Left forelimb (tissue), 1 donor: ENCODE data around the gene RNF182.
"Not testable (repeated sequence)": the region's sequence is repeated elsewhere in the genome, so short reads cannot be mapped to it uniquely, and the experiment has no call there.

Experiments
- DNase-seq: peaks from one replicate; pipeline ENCODE4 v3.0.0-alpha.2; 2018; ENCODE audit warnings: low spot score

RNF182 gene

DNA sequence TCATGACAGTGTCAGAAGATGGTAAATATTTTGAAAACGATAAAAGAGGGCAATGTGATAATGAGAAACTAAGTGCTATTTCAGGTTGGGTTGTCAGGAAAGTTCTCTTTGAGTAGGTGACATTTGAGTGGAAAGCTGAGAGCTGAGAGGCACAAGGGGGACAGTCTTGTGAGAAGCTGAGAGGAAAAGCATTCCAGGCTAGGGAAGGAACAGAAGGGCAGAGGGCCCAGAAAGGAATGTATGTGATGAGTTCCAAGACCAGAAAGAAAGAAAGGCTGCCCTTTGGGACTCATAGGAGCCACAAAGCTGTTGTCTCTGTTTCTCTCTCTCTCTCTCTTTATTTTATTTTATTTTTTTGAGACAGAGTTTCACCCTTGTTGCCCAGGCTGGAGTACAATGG lies 7.6 kb upstream of the RNF182 start:
- no peak for DNase-seq

DNA sequence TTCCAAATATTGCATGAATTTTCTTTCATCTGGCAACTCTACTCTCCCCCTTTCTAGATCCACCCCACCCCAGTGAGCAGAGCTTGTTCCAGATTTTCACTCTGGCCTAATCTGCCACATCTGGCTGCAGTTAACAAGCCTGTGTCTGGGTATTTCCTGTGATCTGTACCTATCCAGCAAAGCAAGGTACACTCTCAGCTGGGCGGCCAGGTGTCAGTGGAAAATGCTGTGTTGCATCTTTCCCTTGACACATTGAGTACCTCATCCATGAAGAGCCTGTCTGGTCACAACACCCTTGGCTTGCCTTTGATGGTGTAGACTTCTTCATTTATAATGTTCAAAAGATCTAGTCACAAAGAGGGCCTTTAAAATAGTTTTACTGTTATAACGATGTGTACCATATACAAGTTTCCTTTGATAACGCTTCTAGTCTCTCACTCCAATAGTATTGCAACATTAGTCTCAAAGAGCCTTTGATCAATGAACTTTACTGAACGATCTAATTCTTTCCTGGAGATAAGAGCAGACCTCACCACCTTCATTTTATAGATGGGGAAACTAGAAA lies 6.0 kb upstream of the RNF182 start:
- DNase-seq: no peak

DNA sequence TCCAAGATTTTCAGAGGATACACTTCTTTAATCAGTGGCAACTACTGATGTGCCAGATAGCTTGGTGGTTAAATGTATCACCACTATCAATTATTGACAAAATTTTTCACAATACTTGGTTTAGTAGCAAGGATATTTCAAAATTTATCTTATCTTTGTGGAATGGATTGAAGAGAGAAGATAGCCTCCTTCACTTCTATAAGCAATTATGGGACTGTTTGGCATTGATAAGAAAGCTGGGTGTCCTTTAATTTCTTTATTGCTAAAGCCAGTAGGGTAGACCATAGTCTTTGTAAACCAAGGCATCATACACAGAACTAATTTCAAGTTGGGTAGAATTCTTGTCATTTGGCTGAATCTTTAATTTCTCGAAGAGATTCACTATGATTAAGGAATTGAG lies 4.9 kb upstream of the RNF182 start:
- no peak for DNase-seq

DNA sequence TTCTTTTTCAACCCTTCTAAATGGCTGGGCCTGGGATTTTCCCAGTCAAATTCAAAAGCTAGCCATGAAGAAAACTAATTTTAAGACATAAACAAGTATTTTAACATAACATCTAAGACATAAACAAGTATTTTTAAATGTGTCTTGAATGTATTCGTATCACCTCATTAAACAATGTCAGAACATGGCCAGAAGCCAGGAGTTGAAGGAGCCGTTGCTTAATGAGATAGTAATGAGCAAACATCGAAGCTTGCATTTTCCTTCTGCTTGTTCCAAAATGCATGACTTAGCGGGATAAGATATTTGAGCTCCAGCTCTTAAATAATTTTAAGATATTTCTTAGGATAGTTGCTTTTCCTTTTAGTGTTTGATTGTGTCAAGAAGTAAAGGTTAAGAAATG lies 4.2 kb upstream of the RNF182 start:
- no peak for DNase-seq

DNA sequence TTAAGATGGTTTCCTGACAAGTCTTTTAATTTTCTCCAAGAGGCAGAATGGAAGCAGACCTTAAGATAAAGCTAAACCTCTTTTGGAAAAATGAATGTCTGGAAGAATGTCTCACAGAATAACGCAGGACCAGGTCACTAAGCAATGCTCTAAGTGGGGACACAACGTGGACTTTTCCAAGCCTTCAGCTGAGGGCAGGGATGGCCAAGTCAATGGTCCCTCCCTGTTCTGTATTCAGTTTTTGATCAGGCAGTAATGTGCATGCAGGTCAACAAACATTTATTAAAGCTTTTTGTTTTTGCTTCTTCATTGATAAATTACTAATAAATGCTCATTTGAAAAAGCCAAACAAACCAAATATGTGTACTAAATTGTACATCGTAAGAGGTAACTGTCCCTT lies 2.0 kb upstream of the RNF182 start:
- DNase-seq: no peak

DNA sequence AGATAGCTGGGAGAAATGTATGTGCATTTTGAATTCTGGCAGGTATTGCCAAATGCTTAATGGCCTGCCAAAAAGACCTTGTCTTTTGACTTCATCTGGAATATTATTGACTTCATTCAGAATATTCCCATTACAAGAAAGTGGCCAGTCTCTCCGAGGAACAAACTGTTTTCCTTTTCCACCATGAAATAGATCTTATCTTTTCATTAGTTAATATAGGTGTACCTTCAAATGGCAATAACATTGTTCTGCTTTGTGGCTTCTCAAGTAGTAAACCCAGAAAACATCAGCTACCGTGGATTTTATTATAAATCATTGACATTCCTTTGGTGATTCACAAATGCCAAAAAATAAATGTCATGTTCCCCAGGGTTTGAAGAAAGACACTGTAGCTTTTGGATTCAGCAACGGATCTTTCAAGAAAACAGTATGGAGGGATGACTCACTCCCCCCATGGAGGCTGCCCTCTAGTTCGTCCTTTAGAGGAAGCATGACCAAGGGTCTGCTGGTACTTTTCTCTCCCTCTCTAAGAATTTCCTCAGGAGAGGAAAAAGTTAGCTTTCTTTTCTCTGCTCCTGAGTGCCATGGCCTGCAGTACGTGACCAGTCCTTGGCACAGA lies 1.1 kb upstream of the RNF182 start:
- DNase-seq: no peak

DNA sequence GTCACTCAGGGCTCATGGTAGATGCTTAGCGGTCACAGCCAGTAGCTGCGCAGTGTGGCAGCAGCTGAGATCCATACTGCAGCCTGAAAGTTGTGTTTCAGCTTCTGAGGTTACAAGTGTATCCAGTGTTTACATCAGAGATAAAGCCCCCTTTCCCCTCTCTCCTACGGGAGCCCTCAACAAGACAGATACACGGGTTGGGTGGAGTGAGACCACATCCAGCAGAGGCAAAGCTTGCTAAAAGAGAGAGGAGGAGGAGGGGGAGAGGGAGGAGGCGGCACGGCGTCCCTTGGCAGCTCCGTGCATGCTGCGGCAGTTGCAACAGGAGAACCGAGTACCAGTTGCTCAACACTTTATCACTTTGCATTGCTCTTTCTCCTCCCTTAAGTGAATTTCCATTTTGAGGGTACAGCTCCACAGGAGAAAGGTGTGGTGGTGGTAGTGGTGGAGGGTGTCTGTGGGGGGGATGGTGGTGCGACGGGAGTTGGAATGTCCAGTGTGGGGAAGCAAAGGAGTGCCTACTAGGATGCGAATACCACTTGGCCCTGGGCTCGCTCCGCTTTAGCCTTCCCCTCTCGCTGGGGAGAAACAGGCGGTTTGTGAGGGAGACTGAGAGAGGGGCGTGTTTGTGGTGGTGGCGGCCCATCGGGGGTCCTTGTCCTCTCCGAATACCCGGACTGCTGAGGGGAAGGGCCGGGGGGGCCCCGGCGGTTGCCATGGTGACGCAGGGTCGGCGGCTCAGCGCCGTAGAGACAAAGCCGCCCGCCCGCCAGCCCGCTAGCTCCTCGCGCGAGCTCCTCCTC lies 405 bp upstream of the RNF182 start:
- peak; percentile 75 for DNase-seq

DNA sequence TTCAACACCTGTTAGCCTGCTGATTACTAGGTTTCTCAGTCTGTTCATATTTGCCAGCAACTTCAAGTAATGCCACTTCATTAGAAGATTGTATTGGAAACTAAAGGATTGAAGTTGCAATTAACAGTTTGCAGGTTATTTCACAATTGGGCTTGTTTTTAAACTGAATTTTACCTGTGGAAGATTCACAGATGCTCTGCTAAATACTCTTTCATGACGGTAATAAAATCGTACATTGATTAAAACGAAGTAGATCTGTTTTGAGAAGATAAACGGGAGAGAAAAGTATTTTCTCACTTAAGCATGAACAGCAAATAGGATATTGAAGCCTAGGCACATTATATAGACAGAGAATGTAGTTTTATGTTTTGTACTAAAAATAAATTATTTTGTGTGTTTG lies 1.6 kb downstream of the RNF182 start:
- DNase-seq: no peak

DNA sequence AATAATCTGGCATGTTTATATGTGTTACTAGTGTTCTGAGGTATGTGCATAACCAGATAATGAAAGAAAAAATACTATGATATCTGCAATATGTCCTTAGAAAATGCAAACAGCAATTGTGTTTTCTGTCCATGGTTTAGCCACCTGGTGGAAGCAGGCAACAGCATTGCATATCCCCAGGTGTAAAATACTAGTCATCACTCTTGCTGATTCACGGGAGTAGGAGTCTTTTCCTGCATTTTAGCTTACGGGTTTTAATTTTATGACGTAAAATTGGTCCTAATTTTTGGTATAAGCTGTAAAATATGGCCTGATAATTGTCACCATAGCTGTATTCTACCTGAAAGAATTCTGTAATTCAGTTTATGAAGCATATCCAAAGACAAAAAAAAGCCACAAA lies 2.5 kb downstream of the RNF182 start:
- DNase-seq: no peak

DNA sequence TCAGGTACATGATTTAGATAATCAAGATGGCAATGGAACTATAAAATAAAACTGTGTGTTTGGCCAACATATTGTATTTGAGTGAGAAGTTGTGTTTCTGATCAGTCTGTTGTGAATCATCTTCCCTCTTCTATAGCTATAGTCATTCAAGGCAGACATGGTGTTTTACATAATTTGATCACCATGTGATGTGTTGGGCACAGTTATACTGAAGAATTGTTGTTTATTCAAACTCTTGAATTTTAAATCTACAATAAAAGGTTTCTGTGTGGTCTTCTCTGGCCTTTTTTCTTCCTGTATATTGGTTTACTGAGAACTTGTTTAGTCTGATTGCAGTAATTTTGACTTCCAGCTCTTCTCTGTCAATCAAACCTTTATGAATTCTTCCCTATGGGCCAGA lies 4.4 kb downstream of the RNF182 start:
- no peak for DNase-seq

DNA sequence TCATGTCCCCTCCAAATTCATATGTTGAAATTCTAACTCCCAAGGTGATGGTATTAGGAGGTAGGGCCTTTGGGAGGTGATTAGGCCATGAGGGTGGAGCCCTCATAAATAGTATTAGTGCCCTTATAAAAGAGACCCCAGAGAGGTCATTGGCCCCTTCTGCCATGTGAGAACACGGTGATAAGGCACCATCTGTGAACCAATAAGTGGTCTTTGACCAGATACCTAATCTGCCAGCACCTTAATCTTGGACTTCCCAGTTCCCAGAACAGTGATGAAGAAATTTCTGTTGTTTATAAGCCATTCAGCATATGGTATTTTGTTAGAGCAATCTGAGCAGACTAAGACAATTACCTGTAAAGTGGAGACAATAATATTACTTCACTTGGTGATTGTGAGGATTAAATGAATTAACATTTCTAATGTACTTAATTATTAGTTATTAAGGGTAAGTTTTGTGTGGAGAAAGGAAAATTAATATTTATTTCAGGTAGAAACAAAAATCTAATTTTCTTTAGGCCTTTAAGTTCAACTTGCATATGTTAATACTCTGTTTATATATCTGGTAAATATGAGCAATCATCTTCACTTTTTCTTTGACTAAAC lies 7.1 kb downstream of the RNF182 start:
- DNase-seq: no peak

DNA sequence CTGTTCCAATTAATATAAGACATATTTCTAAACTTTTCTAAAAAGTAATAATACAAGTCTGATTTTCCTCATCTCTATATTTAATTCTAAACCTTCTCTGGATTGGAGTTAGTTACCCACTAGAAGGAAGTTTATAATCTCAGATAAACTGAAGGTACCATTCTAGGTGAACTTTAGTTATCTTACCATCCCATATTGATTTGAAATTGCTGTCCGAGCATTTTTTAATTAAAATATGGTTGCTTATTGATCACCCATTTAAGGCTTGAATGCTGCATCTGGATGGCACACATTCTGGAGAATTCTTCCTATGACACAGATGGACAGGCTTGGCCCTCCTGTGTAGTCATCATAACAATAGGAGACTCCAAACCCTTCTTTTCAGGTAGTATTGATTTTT lies 8.0 kb downstream of the RNF182 start:
- no peak for DNase-seq

DNA sequence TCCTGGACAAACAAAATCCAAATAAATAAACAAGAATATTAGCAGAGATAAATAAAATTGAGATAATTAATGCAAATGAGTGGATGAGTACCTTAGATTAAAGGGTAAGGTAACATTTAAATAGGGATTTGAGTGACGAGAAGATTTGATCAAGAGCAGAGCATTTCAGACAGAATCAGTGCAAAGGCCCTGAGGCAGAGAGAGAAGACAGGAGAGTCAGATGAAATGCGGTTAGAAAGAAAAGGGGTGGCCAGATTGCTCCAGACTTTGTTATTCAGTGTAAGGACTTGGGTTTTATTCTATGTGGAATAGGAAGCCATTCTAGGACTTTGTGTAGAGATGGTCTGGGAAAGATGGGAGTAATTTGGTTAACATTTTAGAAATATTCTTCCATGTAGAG lies 10.0 kb downstream of the RNF182 start:
- no peak for DNase-seq

DNA sequence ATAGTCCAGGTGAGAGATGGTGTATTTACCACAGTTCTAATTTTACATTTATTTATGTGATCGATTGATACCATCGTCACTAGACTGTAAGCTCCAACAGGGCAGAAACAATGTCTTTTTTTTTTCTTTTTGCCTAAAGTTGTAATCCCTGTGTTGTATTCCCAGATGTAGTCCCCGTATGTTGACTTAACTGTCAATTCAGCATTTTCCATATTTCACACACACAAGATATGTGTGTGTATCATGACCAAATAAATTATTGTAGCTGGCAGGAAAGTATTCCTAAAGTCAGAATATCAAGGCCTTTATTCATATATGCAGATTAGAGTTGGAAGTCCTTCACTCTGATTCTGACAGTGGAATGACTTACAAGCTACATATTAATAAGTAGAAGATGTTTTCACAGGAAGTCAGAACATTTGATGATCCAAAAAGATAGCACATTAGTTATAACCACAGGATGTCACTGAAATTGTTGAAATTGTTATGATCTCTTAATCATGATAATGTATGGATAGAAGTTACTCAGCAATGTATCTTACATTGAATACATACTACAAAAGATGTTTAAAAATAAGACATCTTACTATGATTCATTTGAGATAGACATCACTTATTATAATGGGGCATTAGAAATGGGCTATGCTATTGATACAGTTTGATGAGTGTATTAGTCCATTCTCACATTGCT lies 10.6 kb downstream of the RNF182 start:
- no peak for DNase-seq

DNA sequence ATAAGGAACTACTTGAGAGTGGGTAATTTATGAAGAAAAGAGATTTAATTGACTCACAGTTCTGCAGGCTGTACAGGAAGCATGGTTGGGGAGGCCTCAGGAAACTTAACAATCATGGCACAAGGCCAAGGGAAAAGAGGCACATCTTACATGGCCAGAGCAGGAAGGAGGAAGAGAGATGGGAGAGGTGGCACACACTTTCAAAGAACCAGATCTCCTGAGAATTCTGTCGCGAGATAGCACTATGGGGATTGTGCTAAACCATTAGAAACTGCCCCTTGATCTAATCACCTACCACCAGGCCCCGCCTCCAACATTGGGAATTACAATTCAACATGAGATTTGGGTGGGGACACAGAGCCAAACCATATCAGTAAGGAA lies 11.1 kb downstream of the RNF182 start:
- DNase-seq: not testable (repeated sequence)

DNA sequence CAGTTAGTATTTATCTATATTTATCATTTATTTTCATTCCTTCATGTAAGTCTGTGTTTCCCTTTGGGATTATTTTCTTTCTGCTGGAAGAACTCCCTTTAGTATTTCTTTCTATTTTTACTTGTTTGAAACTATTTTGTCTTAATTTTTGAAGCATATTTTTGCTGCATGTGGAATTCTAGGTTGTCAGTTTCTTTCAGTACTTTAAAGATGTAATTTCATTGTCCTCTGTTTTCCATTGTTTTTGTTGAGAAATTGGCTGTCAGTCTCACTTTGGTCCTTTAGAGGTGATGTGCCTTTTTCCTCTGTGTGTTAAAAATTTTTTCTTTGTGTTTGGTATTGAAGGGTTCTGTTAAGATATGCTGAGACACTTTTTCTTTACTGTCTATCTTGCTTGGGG lies 17.1 kb downstream of the RNF182 start:
- no peak for DNase-seq

DNA sequence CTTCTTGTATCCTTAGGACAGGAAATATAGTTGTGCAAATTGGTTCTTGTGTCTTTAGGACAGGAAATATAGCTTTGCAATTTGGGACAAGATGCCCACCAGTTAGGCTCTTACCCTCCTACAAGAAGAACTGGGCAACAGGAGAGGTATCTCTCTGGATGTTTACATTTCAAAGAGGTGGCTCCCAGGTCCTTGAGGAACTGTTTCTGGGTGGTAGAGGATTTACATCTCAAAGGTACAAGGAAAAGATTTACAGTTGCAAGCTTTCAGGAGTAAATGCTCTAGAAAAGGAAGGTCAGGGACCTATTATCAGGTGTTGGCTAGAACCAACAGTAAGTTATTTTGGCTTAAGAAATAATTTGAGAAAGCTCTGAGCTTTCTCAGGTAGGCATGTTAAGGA lies 19.2 kb downstream of the RNF182 start:
- no peak for DNase-seq

DNA sequence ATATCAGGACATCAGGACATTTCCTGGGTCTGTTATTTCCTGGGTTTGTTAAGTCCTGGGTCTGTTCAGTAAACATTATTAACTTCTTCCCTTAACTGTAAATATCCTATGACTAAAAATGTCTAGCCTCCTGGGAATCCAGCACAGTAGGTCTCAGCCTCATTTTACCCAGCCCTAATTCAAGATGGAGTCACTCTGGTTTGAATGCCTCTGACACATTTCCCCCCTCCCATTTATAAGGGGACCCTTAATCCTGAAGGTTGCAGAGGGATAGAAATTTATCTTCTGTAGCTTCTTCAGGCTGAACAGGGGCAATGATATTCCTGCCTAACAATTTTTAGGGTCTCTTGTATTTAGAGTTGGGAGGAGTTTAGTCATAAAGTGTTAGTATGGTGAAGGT lies 21.8 kb downstream of the RNF182 start:
- DNase-seq: no peak

DNA sequence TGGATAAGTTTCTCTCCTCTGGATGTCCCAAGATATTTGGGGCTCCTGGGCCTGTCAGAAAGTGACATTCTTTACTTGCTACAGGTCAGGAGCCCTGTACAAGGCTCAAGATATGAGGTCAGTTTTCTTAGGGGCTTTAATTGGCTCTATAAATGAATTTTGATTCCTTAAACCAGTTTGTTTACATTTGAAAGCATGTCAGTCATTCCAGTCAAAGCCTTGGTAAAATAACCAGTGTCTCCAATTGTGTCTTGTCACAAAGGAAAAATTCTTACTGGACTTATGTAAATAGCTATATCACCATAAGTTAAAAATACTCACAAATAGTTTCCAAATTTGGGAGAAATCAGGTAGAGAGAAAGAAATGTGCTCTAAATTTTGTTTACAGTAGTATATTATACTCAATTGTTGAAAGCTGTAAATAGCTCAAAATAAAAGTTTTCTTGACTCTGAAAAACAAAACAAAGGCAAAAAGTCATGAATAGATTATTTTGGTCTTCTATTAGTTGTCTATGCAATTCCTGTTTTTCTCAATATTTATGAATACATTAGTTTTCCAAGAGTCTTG lies 22.9 kb downstream of the RNF182 start:
- DNase-seq: no peak

DNA sequence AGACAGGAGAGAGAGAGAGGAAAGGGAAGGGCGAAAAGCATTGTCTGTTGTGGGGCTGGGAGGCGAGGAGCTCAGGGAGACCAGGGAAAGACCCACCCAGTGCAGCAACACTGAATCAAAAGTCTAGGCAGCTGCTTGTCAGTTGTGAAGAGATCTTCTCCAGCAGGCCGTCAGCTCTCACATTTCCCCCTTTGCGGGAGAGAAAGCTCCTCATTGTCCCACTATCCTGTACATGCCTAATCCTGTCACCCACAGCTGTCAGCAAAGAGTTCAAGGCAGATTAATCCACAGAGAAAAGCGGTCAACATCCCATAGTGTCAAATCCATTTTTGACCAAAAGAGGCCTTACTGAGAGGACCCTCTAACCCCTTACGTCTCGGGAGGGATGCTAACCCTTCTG lies 27.3 kb downstream of the RNF182 start:
- DNase-seq: no peak

DNA sequence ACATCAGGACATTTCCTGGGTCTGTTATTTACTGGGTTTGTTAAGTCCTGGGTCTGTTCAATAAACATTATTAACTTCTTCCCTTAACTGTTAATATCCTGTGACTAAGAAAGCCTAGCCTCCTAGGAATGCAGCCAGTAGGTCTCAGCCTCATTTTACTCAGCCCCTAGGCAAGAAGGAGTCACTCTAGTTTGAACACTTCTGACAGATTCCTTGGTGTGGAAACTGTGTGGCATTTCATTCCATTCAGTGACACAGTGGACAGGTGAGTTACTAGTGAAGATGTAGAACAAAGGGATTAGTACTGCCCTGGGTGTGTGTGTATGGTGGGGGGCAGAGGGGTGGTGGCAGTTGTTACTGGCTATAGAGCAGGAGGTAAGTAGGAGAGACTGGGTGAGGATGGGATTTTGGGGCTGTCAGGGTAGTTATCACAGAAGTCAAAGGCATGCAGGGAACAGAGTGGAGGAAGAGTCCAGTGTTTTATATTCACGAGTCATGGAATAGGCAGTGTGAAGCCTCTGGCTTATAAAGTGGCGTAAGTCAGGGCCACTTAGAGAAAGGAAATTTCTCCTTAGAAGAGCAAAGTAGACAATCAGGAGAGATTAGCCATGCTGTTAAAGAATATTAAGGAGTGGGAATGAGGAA lies 28.4 kb downstream of the RNF182 start:
- DNase-seq: no peak

DNA sequence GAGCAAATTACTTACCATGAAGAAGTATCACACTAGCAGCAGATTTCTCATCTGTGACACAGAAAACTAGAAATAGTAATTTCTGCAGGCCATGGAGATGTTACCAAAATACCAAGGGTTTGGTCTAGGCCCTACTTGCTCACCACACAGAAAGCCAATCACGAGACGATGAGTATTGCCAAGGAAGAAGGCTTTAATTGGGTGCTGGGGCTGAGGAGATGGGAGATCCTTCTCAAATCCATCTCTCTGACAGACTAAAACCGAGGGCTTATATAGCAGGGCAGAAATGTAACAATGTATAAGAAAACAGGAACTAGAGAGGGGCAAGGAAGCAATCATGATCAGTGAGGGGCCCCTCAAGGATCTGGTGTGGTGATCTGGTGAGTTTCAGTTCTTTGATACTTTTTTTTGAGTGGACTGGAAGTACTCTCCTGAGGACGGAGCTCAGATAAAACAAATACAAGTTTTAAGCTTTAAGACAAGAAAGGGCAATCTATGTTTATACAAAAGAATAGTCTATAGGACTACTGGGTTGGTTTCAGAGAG lies 40.9 kb downstream of the RNF182 start:
- DNase-seq: no peak
